Panc1 (cell line): ENCODE results near the gene KRAS.

Experiments
- CTCF ChIP-seq: fragments of 450-650 bp; IDR thresholded peaks from 2 replicates; pipeline ENCODE4 v1.5.1; 2017; ENCODE audit warnings: mild to moderate bottlenecking
- POLR2AphosphoS5 ChIP-seq: IDR thresholded peaks from 2 replicates; pipeline ENCODE4 v1.6.1; 2012; ENCODE audit warnings: mild to moderate bottlenecking, low read depth, low read length, moderate library complexity
- REST ChIP-seq, 2 experiments: IDR thresholded peaks; 2 replicates each; pipeline ENCODE4 v1.6.1; 2011 to 2012; ENCODE audit warnings: low read depth in 2 of 2, control low read depth in 1 of 2, low read length in 1 of 2, mild to moderate bottlenecking in 1 of 2, moderate library complexity in 1 of 2; ENCODE audit not compliant: insufficient read depth in 1 of 2
- SIN3A ChIP-seq: IDR thresholded peaks from 2 replicates; pipeline ENCODE4 v1.6.1; 2012; ENCODE audit warnings: low read depth, mild to moderate bottlenecking, low read length, moderate library complexity, borderline replicate concordance; ENCODE audit not compliant: insufficient read depth
- TCF7L2 ChIP-seq: IDR thresholded peaks from 2 replicates; pipeline ENCODE4 v1.6.1; 2011; ENCODE audit warnings: mild to moderate bottlenecking, low read depth, low read length, inconsistent platforms

GRCh38 chr12:25296381-25296780, 45.7 kb upstream of the KRAS start:
- TF ChIP-seq CTCF (no peak), REST (IDR thresholded peaks at IDR 0.05; ENCODE audit: insufficient read depth in 1 of 2, low read depth in 2 of 2, low read length in 1 of 2) (no peak), POLR2AphosphoS5 (no peak), TCF7L2 (no peak), SIN3A (no peak)
